Lung (tissue), 12 donors: ENCODE measurements around the gene FOXO3. TPM values are rescaled to one million over a fixed set of nuclear protein-coding genes. Genes with fewer than 3 reads are reported as not detected.

Experiments used
- ATAC-seq: fragments of 200-7000 bp; cut with Tn5 transposase; one replicate; pipeline ENCODE4 v1.9.1; 2020; ENCODE audit warnings: moderate number of reproducible peaks; ENCODE audit not compliant: insufficient read depth, low FRiP score
- DNase-seq, 3 donors: peaks; one replicate each; pipeline ENCODE4 v3.0.0-alpha.2; 2013 to 2017
- H3K27ac ChIP-seq, 2 donors: one replicate each; pipeline ENCODE4 v1.5.1; 2013; ENCODE audit warnings: mild to moderate bottlenecking in 2 of 2, moderate library complexity in 2 of 2, control low read depth in 1 of 2, inconsistent platforms in 1 of 2, low read depth in 1 of 2, low read length in 1 of 2
- H3K27me3 ChIP-seq, 3 donors: one replicate each; pipeline ENCODE4 v1.5.1; 2013; ENCODE audit warnings: low read length in 2 of 3; ENCODE audit not compliant: control insufficient read depth in 3 of 3, insufficient read depth in 3 of 3
- H3K36me3 ChIP-seq, 4 donors: one replicate each; pipeline ENCODE4 v1.5.1; 2013; ENCODE audit warnings: low read length in 4 of 4, mild to moderate bottlenecking in 1 of 4, moderate library complexity in 1 of 4; ENCODE audit not compliant: control insufficient read depth in 4 of 4, insufficient read depth in 4 of 4
- H3K4me1 ChIP-seq, 5 donors: one replicate each; pipeline ENCODE4 v1.5.1; 2013; ENCODE audit warnings: low read length in 5 of 5, mild to moderate bottlenecking in 2 of 5, moderate library complexity in 1 of 5; ENCODE audit not compliant: control insufficient read depth in 5 of 5, insufficient read depth in 5 of 5
- H3K4me3 ChIP-seq: one replicate; pipeline ENCODE4 v1.5.1; 2013; ENCODE audit warnings: mild to moderate bottlenecking, control low read depth, moderate library complexity
- H3K9ac ChIP-seq, 2 donors: one replicate each; pipeline ENCODE4 v1.5.1; 2013; ENCODE audit warnings: low read length in 2 of 2, control low read depth in 1 of 2; ENCODE audit not compliant: insufficient read depth in 1 of 2
- H3K9me3 ChIP-seq, 4 donors: one replicate each; pipeline ENCODE4 v1.5.1; 2013; ENCODE audit warnings: low read length in 3 of 4, mild to moderate bottlenecking in 1 of 4, moderate library complexity in 1 of 4; ENCODE audit not compliant: control insufficient read depth in 4 of 4, insufficient read depth in 3 of 4
- CTCF ChIP-seq: IDR thresholded peaks from 2 replicates; pipeline ENCODE4 v1.5.1; 2012; ENCODE audit warnings: mild to moderate bottlenecking; ENCODE audit errors: control extremely low read depth, extremely low read depth
- WGBS, 2 donors: extraction: QIAGEN DNeasy Blood & Tissue Kit; methylation state at CpG; one replicate each; pipeline ENCODE4 v1.1.7; 2013; 5-methylcytosine and 5-hydroxymethylcytosine counted together
- polyA plus RNA-seq, 2 donors: library from polyadenylated mRNA; stranded (reverse); fragments of 200-250 nt; gene quantifications; one replicate each; pipeline ENCODE4 v1.2.1, GENCODE V29; 2013
- total RNA-seq, 2 donors: library from RNA; depleted of rRNA in 1 of 2; stranded (reverse); fragments of >200 nt in 1 of 2; gene quantifications; one replicate each; pipeline ENCODE4 v1.2.1, GENCODE V29; 2014 to 2021
- donor health status: control.
- donor health status: control.
- donor health status: Bipolar disorder and iron deficiency.
- donor health status: healthy.
- donor health status: DM: yes; HTN: yes; CAD: no.

Gene FOXO3
- total and polyA plus RNA-seq, 4 donors: 12.1 to 101 (median 40.0) TPM

GRCh38 chr6:108673602-108674001, 112.9 kb downstream of the FOXO3 start:
- Histone ChIP-seq H3K4me1 (peaks cover 8 to 60% (median 30%) of the 10 kb centered on the region in 5 donors), H3K36me3 (no peaks in the 10 kb centered on the region), H3K27ac (no peak overlapping the region), H3K9ac (no peak overlapping the region), H3K9me3 (no peaks in the 10 kb centered on the region), H3K27me3 (no peaks in the 10 kb centered on the region), H3K4me3 (no peak overlapping the region)
- 44 to 74% methylated on average over 2 of the region's 2 CpGs for WGBS, 2 donors
- DNase-seq (no peak), ATAC-seq (no peak)
- no peak for TF ChIP-seq CTCF

GRCh38 chr6:108675226-108676200, 114.8 kb downstream of the FOXO3 start:
- Histone ChIP-seq H3K4me3 (no peak overlapping the region), H3K36me3 (peaks cover 0 to 6% (median 5%) of the 10 kb centered on the region in 4 donors), H3K9me3 (no peaks in the 10 kb centered on the region), H3K4me1 (peaks cover 8 to 55% (median 26%) of the 10 kb centered on the region in 5 donors), H3K27ac (peak overlapping the region; percentile 25 to 56), H3K9ac (no peak overlapping the region), H3K27me3 (no peaks in the 10 kb centered on the region)
- DNase-seq (peak in 2 of 3 donors; percentile 70 to 74), ATAC-seq (no peak)
- no peak for TF ChIP-seq CTCF
- 80 to 84% methylated on average over 3 of the region's 3 CpGs for WGBS, 2 donors

- 76 to 88% methylated on average over 3 of the region's 3 CpGs for WGBS, 2 donors
- H3K9ac ChIP-seq: no peak overlapping the region
- peaks cover 9 to 44% (median 26%) of the 10 kb centered on the region in 5 donors for H3K4me1 ChIP-seq
- TF ChIP-seq CTCF: no peak
- no peak for ATAC-seq
- DNase-seq: no peak
- no peaks in the 10 kb centered on the region for H3K27me3 ChIP-seq
- no peaks in the 10 kb centered on the region for H3K9me3 ChIP-seq
- H3K4me3 ChIP-seq: no peak overlapping the region
- no peak overlapping the region for H3K27ac ChIP-seq
- H3K36me3 ChIP-seq: peaks cover 0 to 6% (median 5%) of the 10 kb centered on the region in 4 donors
Measured at GRCh38 chr6:108676555-108676954, 115.8 kb downstream of the FOXO3 start.
